ENCODE results near the gene MFSD2B.

MFSD2B gene

GRCh38 chr2:24052951-24053350 lies 43.1 kb downstream of the MFSD2B start:
- no peak for DNase-seq

- no peak for DNase-seq
Observed at GRCh38 chr2:24054366-24055010, 44.6 kb downstream of the MFSD2B start.

- no peak for DNase-seq
Observed at GRCh38 chr2:24055750-24056149, 45.9 kb downstream of the MFSD2B start.

- no peak for DNase-seq
Observed at GRCh38 chr2:24058564-24059271, 48.8 kb downstream of the MFSD2B start.

- DNase-seq: no peak
Observed at GRCh38 chr2:24065341-24065740, 55.5 kb downstream of the MFSD2B start.

- no peak for DNase-seq
Observed at GRCh38 chr2:24072259-24072658, 62.4 kb downstream of the MFSD2B start.

- DNase-seq: no peak
Observed at GRCh38 chr2:24073816-24074215, 63.9 kb downstream of the MFSD2B start.

GRCh38 chr2:24075259-24075658 lies 65.4 kb downstream of the MFSD2B start:
- no peak for DNase-seq

All from RPMI8226 (cell line).